Activated naive CD8-positive, alpha-beta T cell treated with anti-CD3 and anti-CD28 coated beads for 36 hours (primary cell): Measurements from ENCODE around the gene MTA1. TPM values are rescaled to one million over a fixed set of nuclear protein-coding genes. Genes with fewer than 3 reads are reported as not detected.

Source experiments
- DNase-seq: peaks from one replicate; pipeline ENCODE4 v3.0.0; 2021
- H3K27ac Mint-ChIP-seq: one replicate; pipeline ENCODE4 v1.8.0; 2022; ENCODE audit warnings: mild to moderate bottlenecking, moderate library complexity, mixed read lengths
- H3K27me3 Mint-ChIP-seq: one replicate; pipeline ENCODE4 v1.8.0; 2022; ENCODE audit warnings: mild to moderate bottlenecking, mixed read lengths
- H3K36me3 Mint-ChIP-seq: one replicate; pipeline ENCODE4 v1.8.0; 2021; ENCODE audit warnings: mild to moderate bottlenecking, mixed read lengths
- H3K4me1 Mint-ChIP-seq: one replicate; pipeline ENCODE4 v1.8.0; 2021; ENCODE audit warnings: mixed read lengths
- H3K4me3 Mint-ChIP-seq: one replicate; pipeline ENCODE4 v1.8.0; 2022; ENCODE audit warnings: mild to moderate bottlenecking, moderate library complexity, mixed read lengths
- H3K9me3 Mint-ChIP-seq: one replicate; pipeline ENCODE4 v1.8.0; 2022; ENCODE audit warnings: mixed read lengths
- total RNA-seq, 2 experiments: library from RNA; stranded (reverse); gene quantifications; one replicate each; pipeline ENCODE4 v1.2.3, GENCODE V29; 2021

MTA1 gene
- total RNA-seq, 2 experiments from 2014 or later: 148 to 149 TPM

GRCh38 chr14:105392131-105393090, 27.2 kb upstream of the MTA1 start:
- no peak overlapping the region for H3K4me3 Mint-ChIP-seq
- DNase-seq: no peak
- H3K27ac Mint-ChIP-seq: no peak overlapping the region
- no peaks in the 10 kb centered on the region for H3K27me3 Mint-ChIP-seq
- H3K4me1 Mint-ChIP-seq: peaks cover 2% of the 10 kb centered on the region
- H3K9me3 Mint-ChIP-seq: no peaks in the 10 kb centered on the region
- H3K36me3 Mint-ChIP-seq: no peaks in the 10 kb centered on the region

- Mint-ChIP-seq H3K27me3 (no peaks in the 10 kb centered on the region), H3K4me1 (peaks cover 4% of the 10 kb centered on the region), H3K4me3 (no peak overlapping the region), H3K9me3 (no peaks in the 10 kb centered on the region), H3K27ac (no peak overlapping the region), H3K36me3 (no peaks in the 10 kb centered on the region)
- DNase-seq: no peak
Observed at GRCh38 chr14:105393151-105393550, 26.5 kb upstream of the MTA1 start.

GRCh38 chr14:105394714-105395537, 24.7 kb upstream of the MTA1 start:
- no peaks in the 10 kb centered on the region for H3K9me3 Mint-ChIP-seq
- H3K27ac Mint-ChIP-seq: no peak overlapping the region
- H3K27me3 Mint-ChIP-seq: no peaks in the 10 kb centered on the region
- no peak for DNase-seq
- peaks cover 8% of the 10 kb centered on the region for H3K4me1 Mint-ChIP-seq
- peaks cover 12% of the 10 kb centered on the region for H3K36me3 Mint-ChIP-seq
- no peak overlapping the region for H3K4me3 Mint-ChIP-seq

- peaks cover 4% of the 10 kb centered on the region for H3K9me3 Mint-ChIP-seq
- no peaks in the 10 kb centered on the region for H3K27me3 Mint-ChIP-seq
- peaks cover 18% of the 10 kb centered on the region for H3K36me3 Mint-ChIP-seq
- no peak for DNase-seq
- no peak overlapping the region for H3K27ac Mint-ChIP-seq
- H3K4me1 Mint-ChIP-seq: peaks cover 9% of the 10 kb centered on the region
- no peak overlapping the region for H3K4me3 Mint-ChIP-seq
Observed at GRCh38 chr14:105395538-105395854, 24.1 kb upstream of the MTA1 start.

- H3K36me3 Mint-ChIP-seq: peaks cover 36% of the 10 kb centered on the region
- no peak for DNase-seq
- H3K4me3 Mint-ChIP-seq: peak overlapping the region; percentile 93
- H3K4me1 Mint-ChIP-seq: peaks cover 11% of the 10 kb centered on the region
- H3K9me3 Mint-ChIP-seq: peaks cover 13% of the 10 kb centered on the region
- H3K27me3 Mint-ChIP-seq: no peaks in the 10 kb centered on the region
- H3K27ac Mint-ChIP-seq: peak overlapping the region; percentile 87
Observed at GRCh38 chr14:105397350-105397931, 22.2 kb upstream of the MTA1 start.

- H3K4me1 Mint-ChIP-seq: peaks cover 14% of the 10 kb centered on the region
- peak within 1 kb of the TSS; percentile 93 for H3K4me3 Mint-ChIP-seq
- H3K9me3 Mint-ChIP-seq: peaks cover 13% of the 10 kb centered on the region
- DNase-seq: peak; percentile 93
- no peaks in the 10 kb centered on the region for H3K27me3 Mint-ChIP-seq
- peaks cover 39% of the 10 kb centered on the region for H3K36me3 Mint-ChIP-seq
- H3K27ac Mint-ChIP-seq: peak within 1 kb of the TSS; percentile 95
Observed at GRCh38 chr14:105398044-105398725, 21.4 kb upstream of the MTA1 start, which contains the start of gene TEX22. TSS of gene TEX22 (plus strand) at chr14:105398538. CDS start at chr14:105399341, 803 bp downstream.

- Mint-ChIP-seq H3K4me1 (peaks cover 18% of the 10 kb centered on the region), H3K27ac (peak overlapping the region; percentile 95), H3K9me3 (peaks cover 13% of the 10 kb centered on the region), H3K36me3 (peaks cover 40% of the 10 kb centered on the region), H3K4me3 (peak overlapping the region; percentile 93), H3K27me3 (no peaks in the 10 kb centered on the region)
- DNase-seq: peak; percentile 64
Observed at GRCh38 chr14:105398726-105399465, 20.7 kb upstream of the MTA1 start.

- H3K27me3 Mint-ChIP-seq: no peaks in the 10 kb centered on the region
- H3K4me1 Mint-ChIP-seq: peaks cover 23% of the 10 kb centered on the region
- H3K9me3 Mint-ChIP-seq: peaks cover 16% of the 10 kb centered on the region
- no peak for DNase-seq
- H3K27ac Mint-ChIP-seq: peak overlapping the region; percentile 95
- peaks cover 46% of the 10 kb centered on the region for H3K36me3 Mint-ChIP-seq
- peak overlapping the region; percentile 93 for H3K4me3 Mint-ChIP-seq
Observed at GRCh38 chr14:105399466-105399775, 20.2 kb upstream of the MTA1 start.

- DNase-seq: no peak
- peak overlapping the region; percentile 95 for H3K27ac Mint-ChIP-seq
- peaks cover 29% of the 10 kb centered on the region for H3K4me1 Mint-ChIP-seq
- peaks cover 51% of the 10 kb centered on the region for H3K36me3 Mint-ChIP-seq
- H3K9me3 Mint-ChIP-seq: peaks cover 18% of the 10 kb centered on the region
- H3K27me3 Mint-ChIP-seq: no peaks in the 10 kb centered on the region
- peak overlapping the region; percentile 93 for H3K4me3 Mint-ChIP-seq
Observed at GRCh38 chr14:105400016-105400415, 19.6 kb upstream of the MTA1 start.

GRCh38 chr14:105401699-105402098, 17.9 kb upstream of the MTA1 start:
- Mint-ChIP-seq H3K27me3 (no peaks in the 10 kb centered on the region), H3K9me3 (peaks cover 21% of the 10 kb centered on the region), H3K4me1 (peaks cover 29% of the 10 kb centered on the region), H3K4me3 (no peak overlapping the region), H3K27ac (no peak overlapping the region), H3K36me3 (peaks cover 51% of the 10 kb centered on the region)
- DNase-seq: no peak

- DNase-seq: no peak
- Mint-ChIP-seq H3K27ac (no peak overlapping the region), H3K4me3 (no peak overlapping the region), H3K4me1 (peaks cover 13% of the 10 kb centered on the region), H3K36me3 (peaks cover 12% of the 10 kb centered on the region), H3K27me3 (peaks cover 23% of the 10 kb centered on the region), H3K9me3 (peaks cover 8% of the 10 kb centered on the region)
Observed at GRCh38 chr14:105408592-105408991, 11.0 kb upstream of the MTA1 start.

- H3K9me3 Mint-ChIP-seq: peaks cover 6% of the 10 kb centered on the region
- peaks cover 6% of the 10 kb centered on the region for H3K36me3 Mint-ChIP-seq
Observed at GRCh38 chr14:105409364-105409763, 10.3 kb upstream of the MTA1 start.

GRCh38 chr14:105410642-105411016, 9.0 kb upstream of the MTA1 start:
- Mint-ChIP-seq H3K4me1 (peaks cover 9% of the 10 kb centered on the region), H3K36me3 (no peaks in the 10 kb centered on the region), H3K27me3 (peaks cover 27% of the 10 kb centered on the region), H3K4me3 (no peak overlapping the region), H3K9me3 (no peaks in the 10 kb centered on the region), H3K27ac (no peak overlapping the region)
- DNase-seq: no peak

More at GRCh38 chr14:105409364-105409763, 10.3 kb upstream of the MTA1 start:
- Mint-ChIP-seq H3K27me3 (peaks cover 27% of the 10 kb centered on the region), H3K27ac (no peak overlapping the region), H3K4me3 (no peak overlapping the region), H3K4me1 (peaks cover 8% of the 10 kb centered on the region)
- DNase-seq: no peak
